ENCODE results near the gene FLT1. TPM values are rescaled to one million over a fixed set of nuclear protein-coding genes. Genes with fewer than 3 reads are reported as not detected.

Gene FLT1
- total RNA-seq, 4 donors from 2014 or later, result 12.5 to 46.2 (median 31.3) TPM

DNA sequence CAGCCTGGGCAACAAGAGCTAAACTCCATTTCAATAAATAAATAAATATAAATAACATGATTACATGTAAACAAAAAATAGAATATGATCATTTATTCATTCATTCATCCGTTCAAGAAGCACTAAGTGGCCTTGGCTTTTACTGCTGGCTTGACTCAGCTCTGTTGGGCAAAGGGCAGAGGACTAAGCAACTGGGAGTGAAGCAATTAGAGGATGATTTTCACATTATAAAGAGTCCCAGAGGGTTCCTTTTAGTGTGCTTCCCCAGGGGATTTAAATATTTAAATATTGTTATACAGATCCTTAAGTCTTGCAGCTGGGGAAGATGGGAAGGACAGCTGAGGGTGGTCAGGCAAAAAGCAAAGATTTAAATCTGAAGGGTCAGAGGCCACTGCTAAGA lies 34.9 kb upstream of the FLT1 start:
- TF ChIP-seq EP300 (IDR thresholded peaks at IDR 0.05) (no peak), POLR2A (IDR thresholded peaks at IDR 0.05; ENCODE audit: low read depth) (no peak), POLR2AphosphoS5 (IDR thresholded peaks at IDR 0.05) (no peak), CTCF (IDR thresholded peaks at IDR 0.05) (no peak)
- H3K27me3 ChIP-seq, result peaks cover 0 to 72% (median 5%) of the 10 kb centered on the region in 4 donors
- H3K4me3 ChIP-seq, result no peak overlapping the region
- H3K4me1 ChIP-seq, result peaks cover 7 to 29% (median 27%) of the 10 kb centered on the region in 4 donors
- no peaks in the 10 kb centered on the region for H3K36me3 ChIP-seq
- 81% methylated on average over 1 of the region's 1 CpG for WGBS
- intact Hi-C loops (cut with DNase I), result no loop called here
- H3K27ac ChIP-seq (replicated peaks in 1 of 4), result no peak overlapping the region
- no peak for DNase-seq (ENCODE audit: extremely low spot score)
- no peaks in the 10 kb centered on the region for H3K9me3 ChIP-seq

GRCh38 chr13:28528848-28529247 lies 33.9 kb upstream of the FLT1 start:
- H3K4me3 ChIP-seq, result no peak overlapping the region
- H3K27me3 ChIP-seq, result peaks cover 0 to 64% (median 5%) of the 10 kb centered on the region in 4 donors
- TF ChIP-seq POLR2AphosphoS5 (IDR thresholded peaks at IDR 0.05) (no peak), POLR2A (IDR thresholded peaks at IDR 0.05; ENCODE audit: low read depth) (no peak), CTCF (IDR thresholded peaks at IDR 0.05) (no peak), EP300 (IDR thresholded peaks at IDR 0.05) (no peak)
- H3K27ac ChIP-seq (replicated peaks in 1 of 4), result no peak overlapping the region
- WGBS, result 75% methylated on average over 3 of the region's 3 CpGs
- H3K9me3 ChIP-seq, result no peaks in the 10 kb centered on the region
- no peak for DNase-seq (ENCODE audit: extremely low spot score)
- H3K36me3 ChIP-seq, result no peaks in the 10 kb centered on the region
- peaks cover 7 to 29% (median 27%) of the 10 kb centered on the region in 4 donors for H3K4me1 ChIP-seq
- intact Hi-C loops (cut with DNase I), result no loop called here

GRCh38 chr13:28528388-28528787 lies 33.5 kb upstream of the FLT1 start:
- Histone ChIP-seq H3K4me3 (no peak overlapping the region), H3K9me3 (no peaks in the 10 kb centered on the region), H3K27me3 (peaks cover 0 to 59% (median 4%) of the 10 kb centered on the region in 4 donors), H3K27ac (replicated peaks in 1 of 4) (no peak overlapping the region), H3K36me3 (no peaks in the 10 kb centered on the region), H3K4me1 (peaks cover 7 to 29% (median 27%) of the 10 kb centered on the region in 4 donors)
- TF ChIP-seq CTCF (IDR thresholded peaks at IDR 0.05) (no peak), EP300 (IDR thresholded peaks at IDR 0.05) (no peak), POLR2A (IDR thresholded peaks at IDR 0.05; ENCODE audit: low read depth) (no peak), POLR2AphosphoS5 (IDR thresholded peaks at IDR 0.05) (no peak)
- intact Hi-C loops (cut with DNase I), result no loop called here
- 51% methylated on average over 3 of the region's 3 CpGs for WGBS
- DNase-seq (ENCODE audit: extremely low spot score), result no peak

DNA sequence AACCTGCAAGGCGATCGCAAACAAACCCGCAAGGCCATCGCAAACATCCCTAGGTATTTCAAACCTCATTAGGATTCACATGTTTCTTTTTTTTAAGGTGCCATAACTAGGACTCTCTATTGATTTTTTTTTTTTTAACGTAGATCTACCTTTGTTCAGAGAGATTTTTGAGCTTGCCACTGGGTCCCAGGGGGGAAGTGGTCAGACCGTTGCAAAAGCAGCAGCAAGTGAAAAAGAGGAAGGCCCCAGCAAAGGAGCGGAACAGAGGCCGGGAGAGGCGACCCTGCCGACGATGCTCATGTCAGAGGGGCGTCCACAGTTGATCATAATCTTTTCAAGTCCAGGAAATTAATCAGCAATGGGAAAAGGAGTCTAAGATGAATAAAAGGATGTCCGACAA lies 32.7 kb upstream of the FLT1 start:
- no peaks in the 10 kb centered on the region for H3K9me3 ChIP-seq
- peaks cover 0 to 51% (median 1%) of the 10 kb centered on the region in 4 donors for H3K27me3 ChIP-seq
- no peaks in the 10 kb centered on the region for H3K36me3 ChIP-seq
- TF ChIP-seq CTCF (IDR thresholded peaks at IDR 0.05) (no peak), POLR2AphosphoS5 (IDR thresholded peaks at IDR 0.05) (no peak), EP300 (IDR thresholded peaks at IDR 0.05) (no peak), POLR2A (IDR thresholded peaks at IDR 0.05; ENCODE audit: low read depth) (no peak)
- WGBS, result 81% methylated on average over 13 of the region's 13 CpGs
- H3K27ac ChIP-seq (replicated peaks in 1 of 4), result no peak overlapping the region
- H3K4me3 ChIP-seq, result no peak overlapping the region
- no peak for DNase-seq (ENCODE audit: extremely low spot score)
- intact Hi-C loops (cut with DNase I), result no loop called here
- H3K4me1 ChIP-seq, result peaks cover 7 to 22% (median 20%) of the 10 kb centered on the region in 4 donors

GRCh38 chr13:28526876-28527275 lies 31.9 kb upstream of the FLT1 start:
- DNase-seq (ENCODE audit: extremely low spot score), result peak; percentile 31
- no peak for TF ChIP-seq POLR2A (IDR thresholded peaks at IDR 0.05; ENCODE audit: low read depth)
- no peak for TF ChIP-seq POLR2AphosphoS5 (IDR thresholded peaks at IDR 0.05)
- TF ChIP-seq EP300 (IDR thresholded peaks at IDR 0.05), result no peak
- no peak for TF ChIP-seq CTCF (IDR thresholded peaks at IDR 0.05)
- H3K27me3 ChIP-seq, result peaks cover 0 to 44% (median 0%) of the 10 kb centered on the region in 4 donors
- 70% methylated on average over 10 of the region's 10 CpGs for WGBS
- no peak overlapping the region for H3K27ac ChIP-seq (replicated peaks in 1 of 4)
- no peak overlapping the region for H3K4me3 ChIP-seq
- H3K9me3 ChIP-seq, result no peaks in the 10 kb centered on the region
- intact Hi-C loops (cut with DNase I), result no loop called here
- H3K4me1 ChIP-seq, result peaks cover 7 to 14% (median 12%) of the 10 kb centered on the region in 4 donors
- no peaks in the 10 kb centered on the region for H3K36me3 ChIP-seq

Measured in esophagus muscularis mucosa (tissue), 4 donors.